GM18909 (cell line): ENCODE data around the gene OOSP4B.
"Not testable (repeated sequence)": the region's sequence is repeated elsewhere in the genome, so short reads cannot be mapped to it uniquely, and the experiment has no call there.

Experiments used
- ATAC-seq: cut with Tn5 transposase; IDR thresholded peaks from one replicate; pipeline ENCODE4 v1.9.1; 2021; ENCODE audit warnings: mild to moderate bottlenecking; ENCODE audit not compliant: unreplicated experiment, poor library complexity

OOSP4B gene

DNA sequence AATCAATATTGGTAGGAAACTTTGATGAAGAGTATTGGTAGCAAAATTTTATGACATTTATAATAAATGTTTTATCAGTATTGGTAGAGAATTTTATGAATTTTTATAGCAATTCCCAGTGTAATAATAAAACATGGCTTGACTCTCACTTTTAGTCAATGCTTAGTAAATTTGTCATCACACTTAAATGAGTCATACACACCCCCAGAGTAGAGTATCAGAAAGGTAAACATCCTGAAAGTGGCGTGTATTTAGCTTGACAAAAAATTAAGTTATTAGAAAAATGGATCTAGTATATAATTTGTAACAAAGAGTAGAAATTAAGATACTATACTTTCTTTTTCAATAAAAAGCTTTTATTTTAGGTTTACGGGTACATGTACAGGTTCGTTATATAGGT, 42.1 kb downstream of the OOSP4B start:
- ATAC-seq, result no peak

DNA sequence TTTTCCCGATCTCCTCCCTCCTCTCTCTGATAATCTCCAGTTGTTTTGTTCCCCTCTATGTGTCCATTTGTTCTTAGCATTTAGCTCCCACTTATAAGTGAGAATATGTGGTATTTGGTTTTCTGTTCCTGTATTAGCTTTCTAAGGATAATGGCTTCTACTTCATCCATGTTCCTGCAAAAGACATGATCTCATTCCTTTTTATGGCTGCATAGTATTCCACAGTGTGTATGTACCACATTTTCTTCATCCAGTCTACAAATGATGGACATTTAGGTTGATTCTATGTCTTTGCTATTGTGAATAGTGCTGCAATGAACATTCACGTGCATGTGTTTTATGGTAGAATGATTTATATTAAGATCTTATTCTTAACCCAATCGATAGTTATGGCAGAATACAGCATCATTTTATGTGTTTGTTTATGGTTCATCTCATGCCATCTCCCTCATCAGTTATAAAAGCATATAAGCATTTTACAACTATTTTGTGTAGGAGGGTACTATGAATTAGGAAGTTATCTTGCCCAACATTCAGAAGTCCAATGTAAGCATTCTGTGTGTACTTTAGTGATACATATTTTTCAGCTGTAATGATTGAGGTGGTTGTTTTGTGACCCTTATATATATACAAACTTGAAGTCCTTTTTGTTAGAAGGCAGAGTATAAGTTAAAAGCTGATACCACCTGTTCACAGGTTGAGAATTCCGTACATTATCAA, 42.7 kb downstream of the OOSP4B start:
- ATAC-seq, result no peak

DNA sequence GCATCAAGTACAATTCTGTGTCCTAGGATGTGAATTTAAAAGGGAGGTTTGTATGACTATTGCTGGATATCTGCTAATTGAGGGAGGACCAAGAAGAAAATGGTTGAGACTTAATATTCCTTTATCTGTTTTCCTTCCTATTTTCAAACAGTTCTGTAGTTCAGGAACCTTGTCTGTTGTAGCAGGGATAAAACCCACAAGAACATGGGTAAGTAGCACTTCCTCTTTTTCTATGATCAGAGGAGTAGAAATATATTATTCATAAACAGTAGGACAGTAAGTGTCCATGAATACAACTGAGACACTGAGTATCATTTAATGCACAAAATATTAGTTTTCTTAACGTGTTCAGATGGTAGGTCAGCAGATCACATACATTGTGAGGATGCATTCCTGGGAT, 47.1 kb downstream of the OOSP4B start:
- ATAC-seq, result no peak

- ATAC-seq, result no peak
Measured at GRCh38 chr11:60065801-60066200, 48.8 kb downstream of the OOSP4B start.

DNA sequence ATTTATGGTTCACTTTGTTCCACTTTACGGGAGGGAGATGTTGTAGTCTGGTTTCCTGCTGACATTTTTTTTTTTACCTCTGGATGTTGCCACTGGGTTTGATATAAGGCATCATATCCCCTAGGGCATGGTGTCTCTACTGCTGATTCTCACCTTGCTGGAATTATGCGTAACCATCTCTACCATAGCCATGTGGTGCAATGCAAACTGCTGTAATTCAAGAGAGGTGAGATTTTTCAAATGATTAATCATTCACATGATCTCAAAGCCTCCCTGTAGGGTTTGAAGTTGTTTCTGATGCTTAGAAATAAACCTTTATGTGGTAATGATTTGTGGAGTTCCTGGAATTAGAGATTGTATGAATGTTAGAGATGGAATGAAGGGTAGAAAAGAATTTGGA, 52.5 kb downstream of the OOSP4B start:
- no peak for ATAC-seq

GRCh38 chr11:60071644-60072043, 54.7 kb downstream of the OOSP4B start:
- not testable (repeated sequence) for ATAC-seq

DNA sequence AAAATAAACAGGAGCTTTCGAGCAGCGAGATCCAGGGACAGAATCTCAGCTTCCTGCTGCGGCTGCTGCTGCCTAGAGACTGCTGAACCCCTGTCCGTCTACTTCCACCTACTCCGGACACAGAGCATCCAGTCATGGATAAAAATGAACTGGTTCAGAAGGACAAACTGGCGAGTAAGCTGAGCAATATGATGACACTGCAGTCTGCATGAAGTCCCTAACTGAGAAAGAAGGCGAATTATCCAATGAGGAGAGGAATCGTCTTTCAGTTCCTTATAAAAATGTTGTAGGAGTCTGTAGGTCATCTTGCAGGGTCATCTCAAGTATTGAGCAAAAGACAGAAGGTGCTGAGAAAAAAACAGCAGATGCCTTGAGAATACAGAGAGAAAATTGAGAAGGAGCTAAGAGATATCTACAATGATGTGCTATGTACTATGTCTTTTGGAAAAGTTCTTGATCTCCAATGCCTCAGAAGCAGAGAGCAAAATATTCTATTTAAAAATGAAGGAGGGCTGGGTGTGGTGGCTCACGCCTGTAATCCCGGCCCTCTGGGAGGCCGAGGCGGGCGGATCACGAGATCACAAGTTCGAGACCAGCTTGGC, 60.3 kb downstream of the OOSP4B start:
- no peak for ATAC-seq

GRCh38 chr11:60077981-60078380, 61.0 kb downstream of the OOSP4B start:
- no peak for ATAC-seq

DNA sequence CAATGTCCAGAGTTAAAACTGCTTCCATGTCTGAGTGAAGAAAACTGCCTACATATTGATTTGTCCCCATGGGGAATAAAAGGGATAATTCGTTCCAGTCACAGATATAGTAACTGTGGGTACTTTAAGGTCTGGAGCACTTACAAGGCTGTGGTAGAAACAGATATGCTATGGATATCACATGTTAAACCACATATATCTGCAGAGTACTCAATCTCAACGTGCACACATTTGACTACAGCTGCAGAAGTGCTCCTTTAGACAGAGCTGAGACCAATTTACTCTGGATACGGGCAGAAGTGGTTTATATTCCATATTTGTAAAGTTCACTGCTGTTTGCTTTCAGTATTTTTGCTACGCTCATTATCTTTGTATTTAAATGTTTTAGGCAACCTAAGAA, 61.8 kb downstream of the OOSP4B start:
- ATAC-seq, result no peak

- no peak for ATAC-seq
Measured at GRCh38 chr11:60080535-60080934, 63.6 kb downstream of the OOSP4B start.
